A172 (cell line): Measurements from ENCODE around the gene RND1. TPM values are rescaled to one million over a fixed set of nuclear protein-coding genes. Genes with fewer than 3 reads are reported as not detected.
A peak's percentile ranks its signal among the peaks of the same experiment; 100 is the strongest.

Experiments
- DNase-seq: peaks from one replicate; pipeline ENCODE4 v3.0.0-alpha.2; 2015; ENCODE audit warnings: low spot score
- total RNA-seq: library from RNA; depleted of rRNA; stranded (reverse); fragments of >200 nt; shearing (Covaris generic); gene quantifications from 2 replicates; pipeline ENCODE4 v1.2.3, GENCODE V29; 2014

The RND1 gene
- total RNA-seq, 1 experiment from 2014 or later = 0.24 TPM

DNA sequence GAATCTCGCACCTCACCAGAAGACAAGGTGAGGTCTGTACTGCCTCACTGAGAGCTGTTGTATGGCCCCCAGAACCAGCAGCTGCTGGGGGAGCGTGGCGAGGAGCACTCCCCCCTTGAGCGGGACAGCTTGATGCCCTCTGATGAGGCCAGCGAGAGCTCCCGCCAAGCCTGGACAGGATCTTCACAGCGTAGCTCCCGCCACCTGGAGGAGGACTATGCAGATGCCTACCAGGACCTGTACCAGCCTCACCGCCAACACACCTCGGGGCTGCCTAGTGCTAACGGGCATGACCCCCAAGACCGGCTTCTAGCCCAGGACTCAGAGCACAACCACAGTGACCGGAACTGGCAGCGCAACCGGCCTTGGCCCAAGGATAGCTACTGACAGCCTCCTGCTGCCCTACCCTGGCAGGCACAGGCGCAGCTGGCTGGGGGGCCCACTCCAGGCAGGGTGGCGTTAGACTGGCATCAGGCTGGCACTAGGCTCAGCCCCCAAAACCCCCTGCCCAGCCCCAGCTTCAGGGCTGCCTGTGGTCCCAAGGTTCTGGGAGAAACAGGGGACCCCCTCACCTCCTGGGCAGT lies 38.1 kb downstream of the RND1 start:
- DNase-seq = no peak

DNA sequence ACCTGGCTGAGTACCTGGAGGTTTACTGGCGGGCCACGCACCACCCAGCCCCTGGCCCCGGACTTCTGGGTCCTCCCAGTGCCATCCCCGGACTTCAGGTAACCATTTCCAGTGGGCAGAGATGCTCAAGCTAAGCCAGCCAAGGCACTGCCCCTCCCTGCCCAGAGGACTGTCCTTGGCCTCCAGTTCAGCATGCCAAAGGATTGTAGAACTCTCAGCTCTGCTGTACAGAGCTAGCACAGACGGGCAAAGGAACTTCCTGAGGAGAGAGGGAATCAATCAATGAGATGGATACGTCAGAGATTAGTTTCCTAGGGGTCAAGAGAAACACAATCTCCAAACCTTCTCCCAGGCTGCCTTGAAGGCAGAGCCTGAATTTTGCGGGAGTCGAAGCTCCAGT lies 38.6 kb downstream of the RND1 start:
- DNase-seq = no peak

- DNase-seq = no peak
These were observed 39.3 kb downstream of the RND1 start for GRCh38 chr12:48826209-48826855.

GRCh38 chr12:48824905-48825304 lies 40.8 kb downstream of the RND1 start:
- DNase-seq = no peak

- no peak for DNase-seq
These were observed 41.6 kb downstream of the RND1 start for GRCh38 chr12:48824112-48824511.

DNA sequence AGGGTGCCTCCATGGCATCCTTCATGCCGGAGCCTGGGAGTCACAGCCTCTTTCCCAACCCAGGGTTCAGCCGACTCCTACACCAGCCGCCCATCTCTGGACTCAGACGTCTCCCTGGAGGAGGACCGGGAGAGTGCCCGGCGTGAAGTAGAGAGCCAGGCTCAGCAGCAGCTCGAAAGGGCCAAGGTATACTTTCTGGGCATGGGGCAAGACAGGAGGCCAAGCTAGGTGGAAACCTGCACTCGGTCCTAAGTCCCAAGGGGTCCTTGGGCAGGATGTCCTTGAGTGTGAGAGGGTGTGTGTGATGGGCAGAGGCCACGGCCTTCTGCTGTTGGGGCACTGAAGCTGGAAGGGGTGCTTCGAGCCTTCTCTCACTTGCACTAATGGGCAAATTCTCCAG lies 42.4 kb downstream of the RND1 start:
- no peak for DNase-seq

GRCh38 chr12:48822711-48823110 lies 43.0 kb downstream of the RND1 start:
- no peak for DNase-seq

DNA sequence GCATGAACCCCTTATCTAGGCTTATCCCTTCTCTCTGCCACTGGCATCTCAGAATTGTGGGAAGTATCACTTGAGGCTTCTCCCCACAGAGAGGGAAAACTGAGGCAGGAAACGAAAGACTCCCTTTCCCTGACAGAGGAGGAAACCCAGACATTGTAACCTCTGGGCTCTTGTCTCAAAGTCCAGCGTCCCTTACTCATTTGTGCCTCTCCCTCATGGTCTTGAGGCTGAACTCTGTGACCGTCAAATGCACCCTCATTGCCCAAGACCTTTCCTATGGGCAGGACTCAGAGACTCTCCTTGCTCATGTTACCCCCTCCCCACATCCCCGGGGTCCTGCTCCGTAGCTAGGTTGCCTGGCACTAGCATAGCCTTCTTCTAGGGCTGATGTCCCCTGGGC lies 43.5 kb downstream of the RND1 start:
- DNase-seq = no peak

DNA sequence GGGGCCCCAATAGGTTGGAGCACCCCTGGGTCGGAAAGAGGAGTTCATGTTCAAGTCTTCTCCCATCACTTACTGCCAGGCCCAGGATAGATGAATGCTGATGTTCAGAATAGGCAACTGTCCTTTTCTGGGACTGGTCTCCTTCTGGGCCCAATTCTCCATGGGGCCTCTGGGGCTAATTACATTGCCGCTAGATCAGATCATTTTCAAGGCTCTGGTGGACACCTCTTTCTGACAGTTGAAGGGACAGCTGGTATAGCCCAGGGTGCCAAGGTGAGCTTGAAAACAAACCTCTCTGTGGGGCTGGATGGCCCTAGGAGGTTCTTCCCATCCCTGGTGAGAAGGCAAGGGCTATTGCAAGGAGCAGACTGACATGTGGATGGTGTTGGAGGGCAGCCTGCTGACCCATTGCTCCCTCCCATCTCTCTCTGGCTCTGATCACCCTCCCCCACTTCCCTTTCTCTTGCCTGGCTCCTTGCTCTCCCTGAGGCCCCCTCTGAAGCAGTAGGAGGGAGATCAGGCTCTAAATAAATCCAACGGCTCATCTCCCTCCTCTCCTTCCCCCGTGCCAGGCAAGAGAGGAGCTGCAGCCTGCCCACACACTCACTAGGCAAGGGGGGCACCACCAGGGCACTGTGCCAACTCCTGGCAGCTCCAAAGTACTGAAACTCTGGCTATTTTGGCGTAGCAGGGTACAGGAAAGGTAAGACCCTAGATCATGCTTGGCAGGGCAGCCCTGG lies 45.5 kb downstream of the RND1 start:
- no peak for DNase-seq

- no peak for DNase-seq
These were observed 46.7 kb downstream of the RND1 start for GRCh38 chr12:48818831-48819590.

DNA sequence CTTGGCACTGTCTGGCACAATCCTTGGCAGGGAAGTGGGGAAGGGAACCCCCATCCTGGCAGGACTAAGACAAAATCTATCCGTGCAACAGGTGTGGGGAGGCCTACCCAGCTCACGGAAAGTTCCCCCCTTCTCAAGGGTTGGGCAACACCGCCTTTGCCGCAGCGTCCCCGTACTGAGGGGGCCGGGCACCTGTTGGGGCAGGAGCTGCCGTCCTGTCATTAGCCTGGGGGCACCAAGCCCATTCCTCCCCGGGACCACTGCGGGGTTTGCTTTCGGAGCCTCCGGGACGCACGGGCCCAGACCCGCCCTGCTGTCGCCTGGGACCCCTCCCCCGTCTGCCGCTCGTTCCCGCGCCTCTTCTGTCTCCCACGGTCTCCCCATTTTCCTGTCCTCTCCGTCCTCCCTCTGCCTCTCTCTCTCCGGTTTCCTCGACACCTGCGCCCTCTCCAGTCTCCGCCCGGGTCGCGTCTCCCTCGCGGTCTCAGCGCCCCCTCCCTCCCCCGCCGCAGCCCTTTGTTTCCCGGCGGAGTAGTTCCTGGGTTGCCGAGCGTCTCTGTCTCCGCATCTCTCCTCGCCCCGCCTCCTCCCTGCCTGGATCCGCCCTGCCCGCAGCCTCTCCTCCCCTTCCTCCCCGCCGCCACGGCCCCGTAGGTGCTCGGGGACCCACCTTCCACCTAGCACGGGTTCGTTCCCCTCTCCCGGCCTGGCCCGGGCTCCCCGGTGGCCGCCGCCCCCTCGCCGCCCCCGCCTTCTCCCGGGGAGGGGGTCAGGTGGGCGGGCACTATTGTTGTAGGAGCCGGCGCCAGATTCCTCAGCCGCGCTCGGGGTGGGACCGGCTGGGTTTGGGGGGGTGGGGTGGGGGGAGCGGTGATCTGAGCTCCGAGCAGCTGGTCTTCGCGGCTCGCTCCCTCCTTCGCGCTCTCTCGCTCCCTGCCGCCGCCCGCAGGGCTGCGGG lies 47.5 kb downstream of the RND1 start, which contains the start of gene CACNB3:
Gene CACNB3 (plus strand): TSS at position 624 of the 958 bp plus-strand sequence. CDS start 434 bp downstream, outside the sequence.
- peak; percentile 41 for DNase-seq

GRCh38 chr12:48816143-48816854 lies 49.4 kb downstream of the RND1 start:
- no peak for DNase-seq

DNA sequence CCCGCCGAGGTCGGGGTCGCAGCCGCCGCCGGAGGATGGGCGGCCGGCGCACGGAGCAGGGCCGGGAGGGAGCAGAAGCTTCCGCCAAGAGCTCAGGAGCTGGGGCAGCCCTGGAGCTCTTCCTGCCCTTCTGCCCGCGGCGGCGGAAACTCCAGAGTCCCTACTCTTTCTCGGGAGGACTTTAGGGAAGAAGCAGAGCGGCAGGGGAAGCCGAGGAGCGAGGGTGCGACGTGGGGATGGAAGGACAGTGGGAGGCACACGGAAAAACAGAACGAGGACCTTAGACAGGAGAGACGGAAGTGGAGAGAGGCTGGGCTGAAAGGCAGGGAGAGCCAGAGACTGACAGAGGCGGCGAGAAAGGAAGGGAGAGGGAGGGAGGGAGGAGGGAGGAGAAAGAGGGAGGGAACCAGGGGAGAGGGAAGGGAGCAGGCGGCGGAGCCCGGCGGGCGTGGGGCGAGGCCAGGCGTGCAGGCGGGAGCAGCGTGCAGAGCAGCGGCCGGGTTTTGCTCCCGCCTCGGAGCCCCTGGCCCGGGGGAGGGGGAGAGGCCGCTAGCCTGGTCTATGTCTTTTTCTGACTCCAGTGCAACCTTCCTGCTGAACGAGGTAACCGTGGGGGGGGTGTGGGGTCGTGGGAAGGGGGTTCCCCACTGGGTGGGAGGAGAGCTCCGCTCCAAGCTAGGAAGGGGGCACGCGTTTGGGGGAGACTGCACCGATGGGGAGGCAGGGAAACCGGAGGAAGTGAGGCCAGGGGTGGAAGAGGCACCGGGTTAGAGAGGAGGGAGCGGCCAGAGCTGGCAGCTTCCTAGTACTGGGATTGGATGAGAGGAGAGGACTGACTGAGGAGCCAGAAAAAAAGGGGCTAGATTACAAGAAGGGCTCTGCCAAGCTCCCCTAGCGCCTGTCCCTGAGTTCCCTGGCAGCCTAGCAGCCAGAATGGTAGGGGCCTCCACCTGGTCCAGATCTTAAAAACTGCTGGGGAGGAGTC lies 50.3 kb downstream of the RND1 start:
- DNase-seq = peak; percentile 64

GRCh38 chr12:48814262-48815125 lies 51.2 kb downstream of the RND1 start:
- DNase-seq = peak; percentile 49

- no peak for DNase-seq
These were observed 52.0 kb downstream of the RND1 start for GRCh38 chr12:48813465-48814261.

GRCh38 chr12:48812389-48812788 lies 53.3 kb downstream of the RND1 start:
- DNase-seq = no peak

DNA sequence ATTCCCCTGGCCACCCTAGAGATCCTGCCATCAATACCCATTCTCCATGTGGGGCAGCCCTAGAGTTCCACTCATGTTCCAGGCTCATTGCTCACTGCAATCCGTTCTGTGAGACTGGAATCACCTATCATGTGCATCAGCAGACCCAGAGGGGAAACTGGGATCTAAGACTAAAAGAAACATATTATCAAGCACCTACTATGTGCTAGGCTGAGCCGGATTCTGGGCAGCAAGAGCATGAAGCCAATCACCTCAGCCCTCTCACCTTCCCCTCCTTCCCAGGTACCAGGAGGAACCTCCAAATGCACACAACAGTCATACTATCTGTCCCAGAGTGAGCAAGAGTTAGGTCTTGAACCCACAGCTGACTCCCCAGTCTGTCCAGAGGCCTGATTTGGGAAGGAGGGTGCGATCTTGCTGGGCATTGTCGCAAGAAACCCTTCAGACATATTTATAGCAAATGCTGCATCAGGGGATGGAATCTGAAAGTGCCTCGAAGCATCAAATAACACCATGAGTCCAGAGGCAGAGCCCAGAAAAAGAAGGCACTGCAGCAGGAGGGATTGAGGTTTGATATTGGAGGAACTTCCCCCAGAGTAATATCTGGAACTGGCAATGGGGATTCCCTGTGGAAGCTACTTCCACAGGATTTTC lies 54.1 kb downstream of the RND1 start:
- DNase-seq = no peak
